HG03521 (cell line): ENCODE measurements around the gene NDRG3.
A peak's percentile ranks its signal among the peaks of the same experiment; 100 is the strongest.

Experiments used
- ATAC-seq: cut with Tn5 transposase; IDR thresholded peaks from one replicate; pipeline ENCODE4 v1.9.1; 2021; ENCODE audit warnings: mild to moderate bottlenecking, moderate library complexity; ENCODE audit not compliant: unreplicated experiment

The NDRG3 gene

DNA sequence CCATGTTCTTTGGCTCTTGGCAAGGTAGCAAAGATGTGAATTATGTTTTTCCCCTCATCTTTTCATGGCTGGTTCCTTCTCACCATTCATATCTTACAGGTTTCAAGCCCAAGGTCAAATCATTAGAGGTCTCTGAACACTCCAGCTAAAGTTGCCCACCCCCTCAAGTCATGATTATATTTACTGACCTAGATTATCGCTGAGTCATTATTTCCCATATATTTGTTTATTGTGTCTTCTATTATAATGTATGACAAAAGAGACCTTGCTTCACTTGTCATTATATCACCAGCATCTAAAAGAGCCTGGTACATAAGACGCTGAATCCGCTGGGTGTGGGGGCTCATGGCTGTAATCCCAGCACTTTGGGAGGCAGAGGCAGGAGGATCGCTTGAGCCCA is 15.2 kb upstream of the NDRG3 start:
- ATAC-seq = no peak

DNA sequence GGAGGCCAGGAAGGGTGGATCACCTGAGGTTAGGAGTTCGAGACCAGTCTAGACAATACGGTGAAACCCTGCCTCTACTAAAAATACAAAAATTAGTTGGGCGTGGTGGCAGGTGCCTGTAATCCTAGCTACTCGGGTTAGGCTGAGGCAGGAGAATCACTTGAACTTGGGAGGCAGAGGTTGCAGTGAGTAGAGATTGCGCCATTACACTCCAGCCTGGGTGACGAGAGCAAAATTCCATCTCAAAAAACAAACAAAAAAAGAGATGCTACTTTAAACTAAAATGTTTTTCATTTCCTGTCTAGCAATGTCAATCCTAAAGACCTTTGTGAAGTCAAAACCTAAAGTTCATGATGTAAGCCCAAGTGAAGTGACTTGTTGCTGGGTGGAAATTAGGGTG is 14.8 kb upstream of the NDRG3 start:
- no peak for ATAC-seq

DNA sequence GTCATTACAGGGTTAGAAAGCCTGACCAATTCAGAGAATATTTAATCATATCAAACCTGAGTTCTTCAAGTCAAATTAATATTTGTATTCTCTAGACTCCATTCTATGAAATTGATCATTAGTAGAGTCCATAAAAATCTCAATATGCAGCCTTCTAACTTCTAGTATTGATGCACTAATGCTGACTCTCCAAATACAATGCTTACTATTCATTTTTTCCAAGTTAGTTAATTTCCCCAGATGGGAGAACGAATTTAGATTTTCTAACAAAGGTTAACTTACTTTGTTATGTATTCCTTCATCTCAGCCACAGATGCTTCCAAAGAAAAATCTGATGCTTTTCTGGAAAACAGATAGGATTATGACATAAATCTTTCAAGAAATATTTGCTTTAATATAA is 12.4 kb upstream of the NDRG3 start:
- no peak for ATAC-seq

DNA sequence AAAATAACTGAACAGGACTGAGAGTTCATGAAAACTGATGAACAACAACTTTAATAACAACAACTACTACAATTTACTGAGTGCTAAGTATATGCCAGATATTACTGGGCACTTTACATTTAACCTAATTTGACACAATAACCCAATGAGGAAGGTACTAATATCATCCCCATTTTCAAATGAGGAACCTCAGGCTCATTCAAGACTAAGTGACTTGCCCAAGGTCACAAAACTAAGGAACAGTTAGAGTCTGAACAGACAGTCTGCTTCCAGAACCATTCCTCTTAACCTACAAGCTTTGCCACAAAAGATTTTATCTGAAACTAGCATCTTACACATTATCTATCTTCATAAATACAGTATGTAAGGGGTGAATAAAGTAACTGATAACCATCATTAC is 10.6 kb upstream of the NDRG3 start:
- ATAC-seq = no peak

DNA sequence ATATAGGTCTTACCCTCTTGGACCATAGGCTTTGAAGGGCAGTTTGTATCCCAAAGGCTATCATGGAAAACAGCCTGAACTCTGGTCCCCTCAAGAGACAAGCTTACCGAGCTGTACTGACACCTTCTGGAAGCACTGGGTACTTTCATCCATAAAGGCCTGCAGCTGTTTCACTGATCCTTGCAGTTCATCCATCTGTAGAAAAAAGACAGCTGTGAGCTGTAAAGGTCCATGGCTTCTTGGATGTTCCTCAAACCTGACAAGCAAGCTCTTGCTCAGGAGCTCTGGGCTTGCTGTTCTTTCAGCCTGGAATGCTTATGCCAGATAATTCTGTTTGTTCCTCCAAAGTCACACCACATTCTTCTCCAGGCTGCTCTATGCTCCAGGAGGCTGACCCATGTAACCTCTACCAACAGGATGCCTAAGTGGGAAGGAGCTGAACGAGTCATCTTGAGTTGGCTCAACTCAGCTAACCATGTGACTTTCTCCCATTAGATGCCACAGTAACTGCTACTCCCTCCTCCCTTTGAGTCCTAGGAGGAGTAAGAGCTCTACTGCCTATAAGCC is 8.8 kb upstream of the NDRG3 start:
- ATAC-seq = no peak

DNA sequence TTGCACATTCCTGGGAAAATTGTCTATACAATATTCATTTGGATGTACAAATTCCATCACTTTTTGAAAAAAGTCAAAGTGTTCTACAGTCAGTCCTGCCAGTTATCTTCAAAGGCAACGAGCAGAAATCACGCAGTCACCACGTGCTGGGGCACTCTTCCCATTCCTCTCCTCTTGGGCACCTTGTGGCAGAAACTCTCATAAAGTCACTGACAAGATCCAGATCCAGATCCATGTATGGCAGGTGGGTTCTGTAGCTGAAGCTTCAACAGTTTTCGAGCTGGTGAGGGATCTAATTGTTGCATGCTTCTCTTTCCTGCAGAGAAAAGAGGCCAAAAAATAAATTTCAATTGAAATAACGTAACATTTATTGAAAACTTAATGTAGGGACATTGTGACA is 6.7 kb upstream of the NDRG3 start:
- no peak for ATAC-seq

DNA sequence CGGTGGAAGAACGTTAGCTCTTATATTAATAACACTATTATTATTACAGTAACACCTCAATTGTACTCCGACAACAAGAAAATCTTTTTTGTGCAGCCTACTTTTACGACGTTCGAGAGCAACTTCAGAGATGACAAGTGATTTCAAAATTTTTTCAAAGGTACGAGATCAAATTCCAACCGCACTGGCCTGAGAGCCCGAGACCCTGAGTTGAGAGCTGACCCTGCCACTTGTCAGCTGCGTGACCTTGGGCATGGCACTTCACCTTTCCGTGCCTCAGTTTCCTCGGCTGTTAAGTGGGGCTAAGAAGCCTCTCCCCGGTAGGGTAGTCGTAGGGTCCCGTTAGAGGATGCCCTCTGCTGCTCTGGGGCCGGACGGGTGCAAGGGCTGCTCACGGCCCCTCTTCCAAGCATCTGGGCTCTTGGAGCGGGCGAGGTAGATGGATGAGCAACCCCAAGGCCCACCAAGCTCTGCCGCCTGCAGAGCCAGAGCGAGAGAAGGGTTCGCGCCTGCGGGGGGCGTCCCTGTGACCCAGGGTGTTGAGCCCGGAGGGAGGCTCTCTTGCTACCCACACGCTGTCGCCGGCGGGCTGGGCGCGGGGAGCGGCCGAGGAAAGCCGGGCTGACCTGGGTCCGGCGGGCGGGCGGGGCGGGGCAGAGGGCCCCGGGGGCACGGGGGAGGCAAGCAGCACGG is 510 bp downstream of the NDRG3 start:
- peak; percentile 34 for ATAC-seq

DNA sequence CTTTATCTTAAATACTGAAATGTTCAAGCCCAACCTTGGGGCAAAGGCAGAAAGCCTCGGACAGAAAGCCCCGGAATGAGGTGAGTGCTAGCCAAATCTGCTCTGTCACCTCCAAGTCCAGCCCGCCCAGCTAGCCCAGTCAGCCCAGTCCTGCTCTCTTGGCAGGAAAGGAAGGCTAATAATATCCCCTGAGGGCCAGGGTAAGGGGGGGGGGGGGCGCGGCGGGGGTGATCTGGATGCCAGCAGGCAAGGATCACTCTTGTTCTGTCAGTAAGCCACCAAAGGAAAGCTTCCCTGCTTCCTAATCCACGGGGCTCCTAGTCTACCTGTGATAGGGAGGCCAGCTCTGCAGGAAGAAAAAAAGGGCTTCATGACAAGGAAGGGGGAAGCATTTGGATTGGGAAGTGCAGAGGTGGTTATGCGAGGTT is 1.1 kb downstream of the NDRG3 start:
- ATAC-seq = no peak

DNA sequence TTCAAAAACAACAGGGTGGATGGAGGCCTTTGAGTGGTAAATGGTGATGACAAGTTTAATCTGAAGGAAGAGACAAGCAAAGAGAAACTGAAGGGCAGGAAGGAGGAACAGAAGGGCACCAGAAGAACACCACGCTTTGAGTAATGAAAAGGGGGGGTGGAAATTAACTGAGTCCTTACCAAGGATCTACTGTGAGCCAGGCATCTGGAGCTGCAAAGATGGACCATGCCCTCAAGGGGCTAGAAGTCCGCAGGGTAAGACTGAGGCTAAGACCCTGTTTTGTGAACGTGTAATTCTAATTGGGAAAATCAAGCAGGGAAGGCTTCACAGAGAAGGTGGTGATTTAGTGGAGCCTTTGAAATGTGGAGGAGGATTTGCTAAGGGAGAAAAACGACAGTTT is 1.6 kb downstream of the NDRG3 start:
- ATAC-seq = no peak

DNA sequence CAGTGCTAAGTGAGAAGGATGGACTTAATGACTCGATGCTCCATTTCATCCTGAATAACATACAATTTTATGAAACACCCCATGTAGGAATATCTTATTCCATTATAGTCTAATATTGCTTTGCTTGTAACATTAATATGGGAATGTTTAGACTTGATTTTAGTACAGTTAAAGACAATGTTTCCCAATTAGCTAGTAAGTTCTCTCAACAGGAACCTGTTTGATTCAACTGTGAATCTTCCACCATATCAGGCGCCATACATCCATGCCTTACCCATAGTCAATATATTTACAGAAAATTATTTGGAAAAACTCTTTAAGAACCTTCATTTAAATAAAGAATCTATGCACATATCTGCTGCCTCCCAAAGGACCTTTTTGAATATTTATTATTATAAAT is 3.3 kb downstream of the NDRG3 start:
- no peak for ATAC-seq

- no peak for ATAC-seq
Observed at GRCh38 chr20:36741072-36741471, 4.8 kb downstream of the NDRG3 start.

DNA sequence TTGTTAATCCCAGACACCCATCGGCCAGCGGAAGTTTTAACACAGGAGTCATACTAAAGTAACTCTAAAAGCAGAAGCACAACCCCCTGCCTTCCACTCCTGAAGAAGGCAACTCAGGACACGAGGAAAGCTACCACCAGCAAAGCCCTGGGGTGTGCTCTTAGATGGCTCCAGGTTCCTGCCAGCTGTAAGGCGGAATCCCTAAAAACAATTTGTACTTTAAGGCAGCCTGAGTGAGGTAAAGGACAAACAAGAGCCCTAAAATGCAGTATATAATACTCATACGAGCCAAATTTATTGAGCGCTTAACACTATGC is 8.7 kb downstream of the NDRG3 start:
- ATAC-seq = no peak

GRCh38 chr20:36736451-36737182 is 9.3 kb downstream of the NDRG3 start:
- no peak for ATAC-seq

DNA sequence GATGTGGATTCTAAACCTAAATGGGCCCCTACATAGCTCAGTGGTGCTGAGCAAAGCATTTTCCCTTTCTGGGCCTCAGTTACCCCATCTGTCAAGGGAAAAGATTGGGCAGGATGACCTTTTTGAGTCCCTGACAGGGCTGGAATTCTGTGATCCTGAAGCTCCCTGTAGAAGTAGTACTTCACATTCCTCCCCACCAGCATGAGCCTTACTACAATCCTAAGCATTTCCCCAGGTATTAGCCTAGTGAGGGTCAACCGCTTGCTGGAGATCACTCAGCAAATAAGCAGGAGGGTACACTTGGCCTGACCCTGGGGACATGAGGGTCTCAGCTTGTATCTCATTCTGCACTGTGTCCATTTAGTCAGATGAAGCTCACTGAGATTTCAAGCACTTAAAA is 13.4 kb downstream of the NDRG3 start:
- ATAC-seq = no peak

DNA sequence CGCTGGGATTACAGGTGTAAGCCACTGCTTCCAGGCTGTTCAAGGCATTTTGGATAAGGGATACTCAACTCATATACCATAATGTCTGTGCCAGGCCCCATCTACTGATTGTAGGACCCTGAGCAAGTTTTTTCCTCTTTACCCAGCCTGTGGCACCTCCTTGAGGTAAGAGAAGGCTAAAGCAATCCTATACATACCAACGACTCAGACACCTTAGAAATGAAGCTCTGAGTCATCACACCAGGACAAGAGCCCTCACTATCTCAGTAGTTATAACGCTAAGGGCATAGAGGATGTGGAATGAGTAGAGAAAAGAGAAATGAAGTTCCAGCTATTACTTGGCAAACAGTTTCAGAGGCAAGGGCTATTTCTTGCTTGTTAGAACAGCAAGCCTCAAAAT is 16.9 kb downstream of the NDRG3 start:
- ATAC-seq = no peak

DNA sequence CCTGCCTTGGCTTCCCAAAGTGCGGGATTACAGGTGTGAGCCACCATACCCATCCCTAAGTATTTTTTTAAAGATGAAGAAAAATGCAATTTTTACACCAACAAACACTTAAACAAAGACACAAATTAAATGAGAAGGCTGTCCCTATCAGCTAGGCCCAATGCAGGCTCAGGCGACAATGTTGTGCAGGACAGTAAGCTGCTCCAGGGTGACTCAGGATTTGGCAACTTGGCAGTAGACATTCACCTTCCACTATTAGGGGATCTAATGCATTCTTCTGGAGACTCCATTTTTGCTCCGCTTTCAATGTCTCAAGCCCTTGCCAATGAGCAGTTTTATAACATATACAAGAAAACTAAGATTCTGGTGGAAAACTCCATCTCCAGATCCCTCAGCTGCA is 19.7 kb downstream of the NDRG3 start:
- no peak for ATAC-seq

- ATAC-seq = no peak
Observed at GRCh38 chr20:36720510-36720909, 25.4 kb downstream of the NDRG3 start.

DNA sequence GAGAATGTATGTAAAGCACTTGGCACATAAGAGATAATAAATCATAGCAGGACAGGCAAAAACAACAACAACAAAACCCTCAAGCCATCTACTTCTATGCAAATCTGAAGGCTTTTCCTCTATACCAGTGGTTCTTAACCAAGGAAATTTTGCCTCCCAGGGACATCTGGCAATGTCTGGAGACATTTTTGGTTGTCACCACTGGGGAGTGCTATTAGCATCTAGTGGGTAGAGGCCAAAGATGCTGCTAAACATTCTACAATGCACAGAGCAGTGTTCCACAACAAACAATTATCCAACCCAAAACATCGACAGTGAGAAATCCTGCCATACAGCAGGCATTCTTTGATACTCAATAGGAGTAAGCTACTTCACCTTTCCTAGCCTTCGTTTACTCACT is 28.2 kb downstream of the NDRG3 start:
- no peak for ATAC-seq

- ATAC-seq = no peak
Observed at GRCh38 chr20:36717021-36717420, 28.9 kb downstream of the NDRG3 start.

GRCh38 chr20:36712775-36713174 is 33.1 kb downstream of the NDRG3 start:
- ATAC-seq = no peak

- ATAC-seq = no peak
Observed at GRCh38 chr20:36709126-36709525, 36.8 kb downstream of the NDRG3 start.

GRCh38 chr20:36703530-36703929 is 42.4 kb downstream of the NDRG3 start:
- no peak for ATAC-seq

GRCh38 chr20:36700438-36700837 is 45.5 kb downstream of the NDRG3 start:
- ATAC-seq = no peak
